ENCODE results near the gene COPG1. TPM values are rescaled to one million over a fixed set of nuclear protein-coding genes. Genes with fewer than 3 reads are reported as not detected.

The COPG1 gene
- total and polyA plus RNA-seq, 2 donors (not counting 3 experiments of a cell fraction or from before 2014, with no cell fraction given) = 112 to 202 TPM

DNA sequence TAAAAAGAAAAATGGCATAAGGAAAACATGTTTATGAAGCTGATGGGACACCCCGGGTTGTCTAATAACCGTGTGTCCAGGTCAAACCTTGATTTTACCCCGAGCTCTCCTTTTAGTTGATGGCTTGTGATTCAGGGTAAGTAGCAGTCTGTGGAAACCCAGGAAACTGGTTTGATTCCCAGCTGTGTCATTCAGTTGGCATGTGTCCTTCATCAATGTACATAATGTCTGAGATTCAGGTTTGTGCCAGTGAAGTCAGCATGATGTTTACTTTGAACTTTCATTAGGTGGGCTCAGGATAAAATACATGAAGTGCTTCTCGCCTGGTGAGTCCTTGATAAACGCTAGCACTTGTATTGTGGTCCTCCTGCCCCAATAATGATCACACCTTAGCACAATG, 4.3 kb upstream of the COPG1 start:
- dilution Hi-C loops (cut with MboI; ENCODE audit: extremely low pct_ligation_motif_present, low sequenced_read_pairs) = no loop called here
- no TSS peak for BruUV-seq (replicated peaks)
- H4K20me1 ChIP-seq (replicated peaks; ENCODE audit: control insufficient read depth, extremely low read depth, insufficient read depth, low read length) = no peaks in the 10 kb centered on the region

More for the DNA sequence above, 4.3 kb upstream of the COPG1 start:
- Histone ChIP-seq H3K4me2 (ENCODE audit: insufficient read depth, low read length) (no peak overlapping the region), H3K36me3 (ENCODE audit: control insufficient read depth in 2 of 2, extremely low read depth in 1 of 2, insufficient read depth in 2 of 2, low read length in 2 of 2) (no peaks in the 10 kb centered on the region), H3K4me3 (replicated peaks in 1 of 3; ENCODE audit: insufficient read depth in 1 of 3, low read depth in 1 of 3, low read length in 3 of 3) (no peak overlapping the region), H3K9me1 (replicated peaks; ENCODE audit: control insufficient read depth, extremely low read depth, insufficient read depth, low read length) (no peaks in the 10 kb centered on the region), H3K9ac (replicated peaks; ENCODE audit: extremely low read depth, insufficient read depth, low read length) (peak overlapping the region; percentile 2), H3K4me1 (ENCODE audit: control insufficient read depth, extremely low read depth, insufficient read depth, low read length) (peaks cover 11% of the 10 kb centered on the region), H3K79me2 (ENCODE audit: control insufficient read depth, insufficient read depth, low read length) (peaks cover 16% of the 10 kb centered on the region), H3K27ac (ENCODE audit: insufficient read depth, low read depth, low read length) (no peak overlapping the region), H2AFZ (ENCODE audit: low read depth, low read length) (no peak overlapping the region), H3K27me3 (ENCODE audit: control insufficient read depth in 2 of 2, insufficient read depth in 2 of 2, low read length in 2 of 2) (no peaks in the 10 kb centered on the region), H3K9me3 (replicated peaks; ENCODE audit: control insufficient read depth, insufficient read depth, low read length) (no peaks in the 10 kb centered on the region)
- ChIA-PET CTCF (interaction anchor here (0.7 to 6.2 kb wide), 37 partner anchors 10 to 366 kb away, joined by 3 to 111 read pairs (median 7); partner anchors contain the start of gene CNBP), POLR2A (interaction anchor here (0.6 kb wide), 1 partner anchor 198 kb away, joined by 3 read pairs; no protein-coding TSS in a partner anchor)
- intact Hi-C loops (cut with micrococcal nuclease) = loop anchor here (1.0 to 5.0 kb wide), 10 partner anchors 19 to 628 kb away; partner anchors contain the start of genes CNBP, ISY1 and RAB43
- FAIRE-seq (no peak), DNase-seq (ENCODE audit: low read depth, low spot score) (no peak)
- TF ChIP-seq MYC (IDR thresholded peaks at IDR 0.05; ENCODE audit: low read depth, low read length) (no peak), FOS (IDR thresholded peaks at IDR 0.05; ENCODE audit: borderline replicate concordance, insufficient read depth, low read length) (no peak), POLR2A (IDR thresholded peaks at IDR 0.05; ENCODE audit: low read depth, low read length) (no peak), POLR2AphosphoS5 (IDR thresholded peaks at IDR 0.05; ENCODE audit: insufficient read depth, low read depth, low read length) (no peak), GATA2 (IDR thresholded peaks at IDR 0.05; ENCODE audit: insufficient read depth, insufficient read length, low read depth, low read length) (no peak), EZH2 (IDR thresholded peaks at IDR 0.05; ENCODE audit: borderline replicate concordance, low read depth, low read length, severe bottlenecking) (no peak), JUN (IDR thresholded peaks at IDR 0.05; ENCODE audit: borderline replicate concordance, insufficient read depth, insufficient read length, low read depth) (no peak)
- TF ChIP-seq, protein P1, sequence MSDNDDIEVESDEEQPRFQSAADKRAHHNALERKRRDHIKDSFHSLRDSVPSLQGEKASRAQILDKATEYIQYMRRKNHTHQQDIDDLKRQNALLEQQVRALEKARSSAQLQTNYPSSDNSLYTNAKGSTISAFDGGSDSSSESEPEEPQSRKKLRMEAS (IDR thresholded peaks at IDR 0.05; ENCODE audit: insufficient read depth, insufficient read length) = no peak
- TF ChIP-seq, protein P2, sequence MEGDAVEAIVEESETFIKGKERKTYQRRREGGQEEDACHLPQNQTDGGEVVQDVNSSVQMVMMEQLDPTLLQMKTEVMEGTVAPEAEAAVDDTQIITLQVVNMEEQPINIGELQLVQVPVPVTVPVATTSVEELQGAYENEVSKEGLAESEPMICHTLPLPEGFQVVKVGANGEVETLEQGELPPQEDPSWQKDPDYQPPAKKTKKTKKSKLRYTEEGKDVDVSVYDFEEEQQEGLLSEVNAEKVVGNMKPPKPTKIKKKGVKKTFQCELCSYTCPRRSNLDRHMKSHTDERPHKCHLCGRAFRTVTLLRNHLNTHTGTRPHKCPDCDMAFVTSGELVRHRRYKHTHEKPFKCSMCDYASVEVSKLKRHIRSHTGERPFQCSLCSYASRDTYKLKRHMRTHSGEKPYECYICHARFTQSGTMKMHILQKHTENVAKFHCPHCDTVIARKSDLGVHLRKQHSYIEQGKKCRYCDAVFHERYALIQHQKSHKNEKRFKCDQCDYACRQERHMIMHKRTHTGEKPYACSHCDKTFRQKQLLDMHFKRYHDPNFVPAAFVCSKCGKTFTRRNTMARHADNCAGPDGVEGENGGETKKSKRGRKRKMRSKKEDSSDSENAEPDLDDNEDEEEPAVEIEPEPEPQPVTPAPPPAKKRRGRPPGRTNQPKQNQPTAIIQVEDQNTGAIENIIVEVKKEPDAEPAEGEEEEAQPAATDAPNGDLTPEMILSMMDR (IDR thresholded peaks at IDR 0.05; ENCODE audit: extremely low read depth in 1 of 2, insufficient read depth in 1 of 2, low read depth in 1 of 2, low read length in 2 of 2) = no peak
